ENCODE measurements around the gene HIP1. TPM values are rescaled to one million over a fixed set of nuclear protein-coding genes. Genes with fewer than 3 reads are reported as not detected.

Gene HIP1
- total RNA-seq, 4 donors from 2014 or later, result 12.6 to 43.3 (median 31.1) TPM

DNA sequence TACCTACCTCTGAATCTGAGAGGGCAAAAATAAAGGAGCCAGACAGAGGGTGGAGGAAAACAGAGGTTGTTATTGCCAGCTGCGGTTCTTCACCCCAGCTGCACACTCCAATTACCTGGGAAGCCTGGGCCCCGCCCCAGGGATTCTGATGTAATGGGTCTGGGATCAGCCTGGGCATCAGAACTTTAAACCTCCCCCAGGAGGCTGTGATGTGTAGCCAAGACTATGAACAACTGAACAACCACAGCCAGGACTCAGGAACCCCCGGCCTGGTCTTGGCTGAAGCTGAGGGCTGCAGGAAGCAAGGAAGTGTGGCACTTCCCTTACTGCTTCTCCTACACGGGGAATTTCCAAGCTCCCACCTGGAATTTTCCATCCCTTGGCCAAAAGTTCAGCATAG, 89.3 kb downstream of the HIP1 start:
- TF ChIP-seq, protein P1, sequence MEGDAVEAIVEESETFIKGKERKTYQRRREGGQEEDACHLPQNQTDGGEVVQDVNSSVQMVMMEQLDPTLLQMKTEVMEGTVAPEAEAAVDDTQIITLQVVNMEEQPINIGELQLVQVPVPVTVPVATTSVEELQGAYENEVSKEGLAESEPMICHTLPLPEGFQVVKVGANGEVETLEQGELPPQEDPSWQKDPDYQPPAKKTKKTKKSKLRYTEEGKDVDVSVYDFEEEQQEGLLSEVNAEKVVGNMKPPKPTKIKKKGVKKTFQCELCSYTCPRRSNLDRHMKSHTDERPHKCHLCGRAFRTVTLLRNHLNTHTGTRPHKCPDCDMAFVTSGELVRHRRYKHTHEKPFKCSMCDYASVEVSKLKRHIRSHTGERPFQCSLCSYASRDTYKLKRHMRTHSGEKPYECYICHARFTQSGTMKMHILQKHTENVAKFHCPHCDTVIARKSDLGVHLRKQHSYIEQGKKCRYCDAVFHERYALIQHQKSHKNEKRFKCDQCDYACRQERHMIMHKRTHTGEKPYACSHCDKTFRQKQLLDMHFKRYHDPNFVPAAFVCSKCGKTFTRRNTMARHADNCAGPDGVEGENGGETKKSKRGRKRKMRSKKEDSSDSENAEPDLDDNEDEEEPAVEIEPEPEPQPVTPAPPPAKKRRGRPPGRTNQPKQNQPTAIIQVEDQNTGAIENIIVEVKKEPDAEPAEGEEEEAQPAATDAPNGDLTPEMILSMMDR (IDR thresholded peaks at IDR 0.05; ENCODE audit: low read depth), result no peak

DNA sequence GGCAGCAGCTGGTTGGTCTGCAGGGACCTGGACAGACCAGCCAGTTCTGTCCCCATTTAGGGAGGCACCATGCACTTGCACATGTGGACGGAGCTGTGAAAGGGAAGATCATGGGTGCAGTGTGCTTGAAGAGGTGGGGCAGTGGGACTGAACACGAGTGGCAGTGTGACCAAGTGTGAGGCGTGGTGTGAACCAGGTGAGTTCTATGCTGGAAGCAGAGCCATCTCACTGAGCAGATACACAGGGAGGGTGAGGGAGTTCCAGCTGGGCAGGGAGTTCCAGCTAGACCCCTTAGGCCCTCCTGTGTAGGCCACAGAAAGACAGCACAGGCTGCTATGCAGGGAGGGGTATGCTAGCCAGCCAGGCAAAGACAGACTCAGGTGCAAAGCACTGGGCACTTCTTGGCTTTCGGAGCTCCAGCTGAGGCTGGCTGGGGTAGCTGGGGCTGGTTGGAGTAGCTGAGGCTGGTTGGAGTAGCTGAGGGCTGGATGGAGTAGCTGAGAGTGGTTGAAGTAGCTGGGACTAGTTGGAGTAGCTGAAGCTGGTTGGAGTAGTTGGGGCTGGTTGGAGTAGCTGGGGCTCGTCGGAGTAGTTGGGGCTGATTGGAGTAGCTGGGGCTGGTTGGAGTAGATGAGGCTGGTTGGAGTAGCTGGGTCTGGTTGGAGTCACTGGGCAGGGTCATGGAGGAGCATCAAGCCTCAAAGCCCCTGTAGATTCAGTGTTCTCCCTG, 90.9 kb downstream of the HIP1 start:
- TF ChIP-seq, protein P1 (IDR thresholded peaks at IDR 0.05; ENCODE audit: low read depth), result no peak

DNA sequence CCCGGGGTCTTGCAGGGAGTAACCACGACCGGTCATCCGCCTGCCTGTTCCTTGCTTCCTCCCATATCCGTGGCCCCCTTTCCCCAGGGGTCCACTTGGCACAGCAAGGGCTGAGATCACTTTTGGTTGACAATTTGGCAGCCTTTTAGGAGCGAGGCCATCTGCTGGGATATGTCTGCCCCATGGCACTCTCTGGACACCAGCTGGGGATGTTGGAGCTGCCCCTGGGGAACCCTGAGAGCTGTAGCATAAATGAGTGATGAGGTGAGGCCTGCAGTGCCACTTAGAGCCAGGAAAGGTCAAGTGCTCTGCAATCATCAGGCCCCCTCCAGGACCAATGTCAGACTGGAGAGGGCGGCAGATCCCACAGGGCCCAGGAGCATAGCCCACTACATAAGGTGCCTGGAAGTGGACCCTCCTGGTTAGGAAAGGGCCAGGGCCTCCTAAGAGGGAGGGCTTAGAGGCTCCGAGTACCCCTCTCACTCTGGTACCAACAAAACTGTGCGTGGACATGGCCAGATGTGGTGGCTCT, 92.1 kb downstream of the HIP1 start:
- TF ChIP-seq, protein P1 (IDR thresholded peaks at IDR 0.05; ENCODE audit: low read depth), result no peak

DNA sequence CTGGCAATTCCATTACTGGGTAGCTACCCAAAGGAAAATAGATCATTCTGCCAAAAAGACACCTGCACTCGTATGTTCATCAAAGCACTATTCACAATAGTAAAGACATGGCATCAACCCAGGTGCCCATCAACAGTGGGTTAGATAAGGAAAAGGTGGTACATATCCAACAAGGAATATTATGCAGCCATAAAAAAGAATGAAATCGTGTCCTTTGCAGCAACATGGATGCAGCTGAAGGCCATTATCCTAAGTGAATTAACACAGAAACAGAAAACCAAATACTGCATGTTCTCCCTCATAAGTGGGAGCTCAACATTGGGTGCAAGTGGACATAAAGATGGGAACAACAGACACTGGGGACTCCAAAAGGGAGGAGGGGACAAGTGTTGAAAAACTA, 93.2 kb downstream of the HIP1 start:
- TF ChIP-seq, protein P1 (IDR thresholded peaks at IDR 0.05; ENCODE audit: low read depth), result no peak

DNA sequence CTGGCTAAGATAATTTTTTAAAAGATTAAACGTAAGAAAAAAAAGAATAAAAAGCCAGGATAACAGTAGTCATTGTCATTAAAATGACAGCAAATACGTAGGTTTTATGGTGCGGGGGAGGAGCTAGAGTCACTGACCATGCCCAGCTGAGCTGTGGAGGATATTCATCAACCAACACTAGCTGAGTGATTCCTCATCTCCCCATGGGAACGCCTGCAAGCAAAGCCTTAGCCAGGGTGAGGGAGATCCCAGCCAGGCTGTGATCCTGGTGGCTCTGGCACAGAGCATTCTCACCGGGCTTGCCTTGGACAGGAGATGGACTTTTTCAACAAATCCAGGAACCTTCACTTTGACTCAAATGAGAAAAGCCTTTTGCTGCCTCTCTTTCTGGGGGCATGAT, 94.2 kb downstream of the HIP1 start:
- TF ChIP-seq, protein P1 (IDR thresholded peaks at IDR 0.05; ENCODE audit: low read depth), result no peak

DNA sequence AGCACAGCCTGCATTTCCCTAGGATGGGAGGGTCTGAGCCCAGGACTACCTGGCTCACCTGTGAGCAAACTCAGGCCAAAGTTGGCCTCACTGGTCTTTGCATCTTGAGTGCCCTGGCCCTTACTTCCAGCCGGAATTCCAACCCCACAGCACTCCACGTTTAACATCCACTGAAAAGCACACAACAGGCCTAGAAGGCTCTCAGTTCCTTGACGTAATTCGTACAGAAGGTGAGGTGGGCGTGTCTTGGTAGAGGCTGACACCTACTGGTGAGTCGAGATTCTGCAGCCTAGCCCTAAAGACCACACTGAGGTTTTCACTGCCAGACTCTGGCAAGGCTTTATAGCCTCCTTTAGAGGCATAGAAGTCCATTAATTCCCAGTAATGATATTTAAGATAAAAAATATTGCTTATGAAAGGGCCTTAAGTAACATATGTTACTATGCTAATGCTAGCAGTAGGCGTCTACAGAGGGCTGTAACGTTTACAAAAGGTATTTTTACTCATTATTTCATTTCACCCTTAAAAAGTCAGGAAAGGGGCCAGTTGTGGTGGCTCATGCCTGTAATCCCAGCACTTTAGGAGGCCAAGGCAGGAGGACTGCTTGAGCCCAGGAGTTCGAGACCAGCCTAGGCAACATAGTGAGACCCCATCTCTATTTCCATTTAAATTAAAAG, 95.8 kb downstream of the HIP1 start:
- TF ChIP-seq, protein P1 (IDR thresholded peaks at IDR 0.05; ENCODE audit: low read depth), result no peak

DNA sequence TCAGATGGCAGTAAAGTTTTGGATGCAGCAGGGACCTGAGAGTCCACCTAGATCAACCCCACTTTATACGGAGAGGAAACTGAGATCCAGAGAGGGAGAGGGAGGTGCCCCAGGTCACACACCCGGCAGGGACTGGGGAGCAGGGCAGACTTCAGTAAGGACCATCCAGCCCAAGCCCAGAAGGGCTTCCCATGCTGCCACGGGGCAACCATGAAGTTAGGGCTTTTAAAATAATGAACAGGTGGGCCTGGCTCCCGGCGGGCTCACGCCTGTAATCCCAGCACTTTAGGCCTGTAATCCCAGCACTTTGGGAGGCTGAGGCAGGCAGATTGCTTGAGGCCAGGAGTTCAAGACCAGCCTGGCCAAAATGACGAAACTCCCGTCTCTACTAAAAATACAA, 98.5 kb downstream of the HIP1 start:
- TF ChIP-seq, protein P1 (IDR thresholded peaks at IDR 0.05; ENCODE audit: low read depth), result no peak
